T-helper 1 cell treated with Interleukin-12 subunit alpha and Interleukin-12 subunit beta and Interleukin-4 antibody, amounts not matched to agents 30 μg/mL and 1 μg/mL, for 36 hours (primary cell): ENCODE data around the gene GPATCH8.
"Not testable (repeated sequence)": the region's sequence is repeated elsewhere in the genome, so short reads cannot be mapped to it uniquely, and the experiment has no call there.

ENCODE experiments used
- H3K27ac Mint-ChIP-seq: one replicate; pipeline ENCODE4 v1.8.0; 2021; ENCODE audit warnings: mild to moderate bottlenecking, mixed read lengths
- H3K27me3 Mint-ChIP-seq: one replicate; pipeline ENCODE4 v1.8.0; 2021; ENCODE audit warnings: low read depth, mixed read lengths
- H3K36me3 Mint-ChIP-seq: one replicate; pipeline ENCODE4 v1.8.0; 2021; ENCODE audit warnings: low read depth, mixed read lengths
- H3K4me1 Mint-ChIP-seq: one replicate; pipeline ENCODE4 v1.8.0; 2021; ENCODE audit warnings: low read depth, mixed read lengths
- H3K4me3 Mint-ChIP-seq: one replicate; pipeline ENCODE4 v1.8.0; 2021; ENCODE audit warnings: mild to moderate bottlenecking, moderate library complexity, mixed read lengths
- H3K9me3 Mint-ChIP-seq: one replicate; pipeline ENCODE4 v1.8.0; 2021; ENCODE audit warnings: mixed read lengths

GPATCH8 gene

GRCh38 chr17:44402564-44403172 is 100.5 kb downstream of the GPATCH8 start:
- Mint-ChIP-seq H3K36me3 (peaks cover 30% of the 10 kb centered on the region), H3K27me3 (no peaks in the 10 kb centered on the region), H3K4me1 (peaks cover 4% of the 10 kb centered on the region), H3K4me3 (no peak overlapping the region), H3K27ac (no peak overlapping the region), H3K9me3 (no peaks in the 10 kb centered on the region)

GRCh38 chr17:44400226-44400847 is 102.9 kb downstream of the GPATCH8 start:
- no peak overlapping the region for H3K27ac Mint-ChIP-seq
- peaks cover 38% of the 10 kb centered on the region for H3K36me3 Mint-ChIP-seq
- H3K4me3 Mint-ChIP-seq, result no peak overlapping the region
- H3K9me3 Mint-ChIP-seq, result no peaks in the 10 kb centered on the region
- no peaks in the 10 kb centered on the region for H3K27me3 Mint-ChIP-seq
- peaks cover 4% of the 10 kb centered on the region for H3K4me1 Mint-ChIP-seq

GRCh38 chr17:44398692-44399691 is 104.2 kb downstream of the GPATCH8 start:
- Mint-ChIP-seq H3K4me3 (no peak overlapping the region), H3K27me3 (no peaks in the 10 kb centered on the region), H3K9me3 (no peaks in the 10 kb centered on the region), H3K27ac (no peak overlapping the region), H3K4me1 (peaks cover 4% of the 10 kb centered on the region), H3K36me3 (peaks cover 38% of the 10 kb centered on the region)

- H3K4me3 Mint-ChIP-seq, result no peak overlapping the region
- H3K36me3 Mint-ChIP-seq, result peaks cover 33% of the 10 kb centered on the region
- peaks cover 5% of the 10 kb centered on the region for H3K4me1 Mint-ChIP-seq
- no peaks in the 10 kb centered on the region for H3K27me3 Mint-ChIP-seq
- no peaks in the 10 kb centered on the region for H3K9me3 Mint-ChIP-seq
- H3K27ac Mint-ChIP-seq, result no peak overlapping the region
Measured at GRCh38 chr17:44397479-44398440, 105.4 kb downstream of the GPATCH8 start.

GRCh38 chr17:44396946-44397345 is 106.3 kb downstream of the GPATCH8 start:
- Mint-ChIP-seq H3K27ac (no peak overlapping the region), H3K4me3 (no peak overlapping the region), H3K27me3 (no peaks in the 10 kb centered on the region), H3K4me1 (peaks cover 2% of the 10 kb centered on the region), H3K36me3 (peaks cover 30% of the 10 kb centered on the region), H3K9me3 (no peaks in the 10 kb centered on the region)

- Mint-ChIP-seq H3K4me1 (peaks cover 2% of the 10 kb centered on the region), H3K4me3 (no peak overlapping the region), H3K27ac (no peak overlapping the region), H3K9me3 (no peaks in the 10 kb centered on the region), H3K27me3 (no peaks in the 10 kb centered on the region), H3K36me3 (peaks cover 20% of the 10 kb centered on the region)
Measured at GRCh38 chr17:44394833-44395232, 108.4 kb downstream of the GPATCH8 start.

- peaks cover 16% of the 10 kb centered on the region for H3K36me3 Mint-ChIP-seq
- H3K9me3 Mint-ChIP-seq, H3K27ac Mint-ChIP-seq, H3K4me3 Mint-ChIP-seq, H3K27me3 Mint-ChIP-seq, H3K4me1 Mint-ChIP-seq: not testable (repeated sequence)
Measured at GRCh38 chr17:44394112-44394511, 109.1 kb downstream of the GPATCH8 start.

- Mint-ChIP-seq H3K4me1 (peaks cover 7% of the 10 kb centered on the region), H3K4me3 (no peak overlapping the region), H3K27ac (no peak overlapping the region), H3K27me3 (peaks cover 5% of the 10 kb centered on the region), H3K9me3 (no peaks in the 10 kb centered on the region), H3K36me3 (peaks cover 2% of the 10 kb centered on the region)
Measured at GRCh38 chr17:44390250-44390870, 112.8 kb downstream of the GPATCH8 start.

GRCh38 chr17:44389723-44390202 is 113.4 kb downstream of the GPATCH8 start:
- H3K27me3 Mint-ChIP-seq, result peaks cover 5% of the 10 kb centered on the region
- no peaks in the 10 kb centered on the region for H3K9me3 Mint-ChIP-seq
- no peak overlapping the region for H3K4me3 Mint-ChIP-seq
- peaks cover 9% of the 10 kb centered on the region for H3K4me1 Mint-ChIP-seq
- peaks cover 2% of the 10 kb centered on the region for H3K36me3 Mint-ChIP-seq
- no peak overlapping the region for H3K27ac Mint-ChIP-seq

- Mint-ChIP-seq H3K27ac (no peak within 1 kb of the TSS), H3K27me3 (peaks cover 5% of the 10 kb centered on the region), H3K9me3 (no peaks in the 10 kb centered on the region), H3K4me3 (no peak within 1 kb of the TSS), H3K36me3 (peaks cover 2% of the 10 kb centered on the region), H3K4me1 (peaks cover 11% of the 10 kb centered on the region)
Measured at GRCh38 chr17:44389281-44389680, 113.9 kb downstream of the GPATCH8 start, which contains the start of gene ITGA2B. Gene ITGA2B (minus strand): TSS chr17:44389649. CDS start chr17:44389473, 176 bp downstream.

GRCh38 chr17:44387804-44388203 is 115.4 kb downstream of the GPATCH8 start:
- Mint-ChIP-seq H3K36me3 (peaks cover 1% of the 10 kb centered on the region), H3K4me3 (no peak overlapping the region), H3K27ac (no peak overlapping the region), H3K9me3 (no peaks in the 10 kb centered on the region), H3K4me1 (peaks cover 9% of the 10 kb centered on the region), H3K27me3 (peaks cover 13% of the 10 kb centered on the region)

- peaks cover 9% of the 10 kb centered on the region for H3K4me1 Mint-ChIP-seq
- H3K9me3 Mint-ChIP-seq, result no peaks in the 10 kb centered on the region
- peak overlapping the region; percentile 75 for H3K4me3 Mint-ChIP-seq
- peaks cover 21% of the 10 kb centered on the region for H3K27me3 Mint-ChIP-seq
- H3K27ac Mint-ChIP-seq, result peak overlapping the region; percentile 41
- H3K36me3 Mint-ChIP-seq, result peaks cover 1% of the 10 kb centered on the region
Measured at GRCh38 chr17:44386182-44386525, 117.1 kb downstream of the GPATCH8 start.
